GM23248 (cell line): Measurements from ENCODE around the gene JMJD4. TPM values are rescaled to one million over a fixed set of nuclear protein-coding genes. Genes with fewer than 3 reads are reported as not detected.

Experiments
- DNase-seq: peaks from one replicate; pipeline ENCODE4 v3.0.0-alpha.2; 2015
- H2AFZ ChIP-seq: fragments of 200-600 bp; sonication (generic); 2 replicates; pipeline ENCODE4 v1.6.1; 2016; ENCODE audit warnings: antibody characterized with exemption
- H3F3A ChIP-seq: fragments of 200-600 bp; sonication (generic); 2 replicates; pipeline ENCODE4 v1.6.1; 2016; ENCODE audit warnings: mild to moderate bottlenecking, antibody characterized with exemption, mixed run types; ENCODE audit not compliant: insufficient read depth
- H3K27ac ChIP-seq: fragments of 200-600 bp; sonication (generic); 2 replicates; pipeline ENCODE4 v1.5.1; 2016; ENCODE audit warnings: mild to moderate bottlenecking
- H3K27me3 ChIP-seq: fragments of 200-600 bp; sonication (generic); replicated peaks from 2 replicates; pipeline ENCODE4 v1.6.1; 2016; ENCODE audit warnings: mild to moderate bottlenecking; ENCODE audit not compliant: insufficient read depth
- H3K36me3 ChIP-seq: fragments of 200-600 bp; sonication (generic); 2 replicates; pipeline ENCODE4 v1.6.1; 2016; ENCODE audit warnings: low read depth, mild to moderate bottlenecking
- H3K4me1 ChIP-seq: fragments of 200-600 bp; sonication (generic); 2 replicates; pipeline ENCODE4 v1.6.1; 2016; ENCODE audit warnings: mild to moderate bottlenecking; ENCODE audit not compliant: insufficient read depth
- H3K4me2 ChIP-seq: fragments of 200-600 bp; sonication (generic); one replicate; pipeline ENCODE4 v1.6.1; 2016; ENCODE audit warnings: mild to moderate bottlenecking; ENCODE audit not compliant: unreplicated experiment
- H3K4me3 ChIP-seq: fragments of 200-600 bp; sonication (generic); 2 replicates; pipeline ENCODE4 v1.5.1; 2016; ENCODE audit warnings: mild to moderate bottlenecking
- H3K79me2 ChIP-seq: fragments of 200-600 bp; sonication (generic); 2 replicates; pipeline ENCODE4 v1.6.1; 2016; ENCODE audit warnings: mild to moderate bottlenecking; ENCODE audit not compliant: insufficient read depth
- H3K9ac ChIP-seq: fragments of 200-600 bp; sonication (generic); 2 replicates; pipeline ENCODE4 v1.6.1; 2016; ENCODE audit warnings: mild to moderate bottlenecking
- H3K9me2 ChIP-seq: fragments of 200-600 bp; sonication (generic); 2 replicates; pipeline ENCODE4 v1.6.1; 2016; ENCODE audit warnings: mixed run types, mild to moderate bottlenecking, moderate library complexity; ENCODE audit not compliant: insufficient read depth
- H3K9me3 ChIP-seq: fragments of 200-600 bp; sonication (generic); one replicate; pipeline ENCODE4 v1.6.1; 2017; ENCODE audit warnings: low read depth
- H4K20me1 ChIP-seq: fragments of 200-600 bp; sonication (generic); 2 replicates; pipeline ENCODE4 v1.6.0; 2016; ENCODE audit not compliant: insufficient read depth
- EZH2 ChIP-seq: fragments of 200-600 bp; sonication (generic); IDR thresholded peaks from 2 replicates; pipeline ENCODE4 v1.6.1; 2018; ENCODE audit warnings: antibody characterized with exemption, mild to moderate bottlenecking; ENCODE audit not compliant: insufficient read depth, poor library complexity, severe bottlenecking
- EZH2phosphoT487 ChIP-seq: fragments of 200-600 bp; sonication (generic); IDR thresholded peaks from 2 replicates; pipeline ENCODE4 v1.6.1; 2018; ENCODE audit warnings: antibody characterized with exemption, moderate library complexity, mild to moderate bottlenecking, low read depth; ENCODE audit not compliant: insufficient read depth
- WGBS, 2 experiments: methylation state at CpG; one replicate each; pipeline ENCODE4 v1.1.6; 2015 to 2017; ENCODE audit warnings: low lambda C conversion rate in 2 of 2, low coverage in 1 of 2; ENCODE audit errors: missing lambda C conversion rate in 2 of 2; 5-methylcytosine and 5-hydroxymethylcytosine counted together
- in situ Hi-C: fragments of 300-500 bp; cut with MboI; formaldehyde crosslinking; loops from 2 replicates; pipeline ENCODE4 v1.15.0; 2020
- polyA plus RNA-seq: library from polyadenylated mRNA; unstranded; fragments of >200 nt; fragmentation: Nextera tagmentation; extraction: Ambion mirVana; gene quantifications from 2 replicates; pipeline ENCODE4 v1.2.1, GENCODE V29; 2016
- total RNA-seq: library from RNA; depleted of rRNA; stranded (reverse); fragments of >200 nt; shearing (Covaris generic); gene quantifications from 2 replicates; pipeline ENCODE4 v1.2.3, GENCODE V29; 2014

Gene JMJD4
- total and polyA plus RNA-seq, 2 experiments from 2014 or later = 16.1 to 26.9 TPM

- in situ Hi-C loops = no loop called here
- Histone ChIP-seq H3K4me2 (no peak overlapping the region), H3K9me3 (no peaks in the 10 kb centered on the region), H3K79me2 (no peaks in the 10 kb centered on the region), H3K4me3 (no peak overlapping the region), H4K20me1 (no peaks in the 10 kb centered on the region), H3K9me2 (no peaks in the 10 kb centered on the region), H3K4me1 (peaks cover 17% of the 10 kb centered on the region), H3F3A (peaks cover 19% of the 10 kb centered on the region), H3K27ac (no peak overlapping the region), H2AFZ (no peak overlapping the region), H3K27me3 (no peaks in the 10 kb centered on the region), H3K36me3 (no peaks in the 10 kb centered on the region), H3K9ac (no peak overlapping the region)
- TF ChIP-seq EZH2 (no peak), EZH2phosphoT487 (no peak)
- no peak for DNase-seq
- WGBS, 2 experiments = 97 to 100% methylated on average over 4 to 8 of the region's 8 CpGs
Observed at GRCh38 chr1:227771326-227771725, 36.2 kb upstream of the JMJD4 start.

GRCh38 chr1:227770812-227771211 lies 35.7 kb upstream of the JMJD4 start:
- no peak overlapping the region for H3K27ac ChIP-seq
- WGBS, 2 experiments = 98% methylated on average over 13 of the region's 13 CpGs
- no peaks in the 10 kb centered on the region for H3K27me3 ChIP-seq
- H3K4me1 ChIP-seq = peaks cover 12% of the 10 kb centered on the region
- no peaks in the 10 kb centered on the region for H3K36me3 ChIP-seq
- no peaks in the 10 kb centered on the region for H3K79me2 ChIP-seq
- H2AFZ ChIP-seq = no peak overlapping the region
- H3K9me3 ChIP-seq = no peaks in the 10 kb centered on the region
- no peak overlapping the region for H3K9ac ChIP-seq
- no peak overlapping the region for H3K4me2 ChIP-seq
- peaks cover 14% of the 10 kb centered on the region for H3F3A ChIP-seq
- H4K20me1 ChIP-seq = no peaks in the 10 kb centered on the region
- in situ Hi-C loops = no loop called here
- no peak overlapping the region for H3K4me3 ChIP-seq
- TF ChIP-seq EZH2 (no peak), EZH2phosphoT487 (no peak)
- no peaks in the 10 kb centered on the region for H3K9me2 ChIP-seq
- DNase-seq = no peak

GRCh38 chr1:227769936-227770494 lies 34.9 kb upstream of the JMJD4 start:
- Histone ChIP-seq H3K9me2 (no peaks in the 10 kb centered on the region), H3F3A (0 out of 2 replicates have a peak, but pooled peaks cover 6% of the 10 kb centered on the region), H3K4me1 (peaks cover 4% of the 10 kb centered on the region), H3K9ac (no peak overlapping the region), H3K4me2 (no peak overlapping the region), H3K79me2 (peaks cover 3% of the 10 kb centered on the region; the same call in 1 of the 2 replicates), H4K20me1 (no peaks in the 10 kb centered on the region), H2AFZ (no peak overlapping the region), H3K4me3 (no peak overlapping the region), H3K27me3 (no peaks in the 10 kb centered on the region), H3K27ac (no peak overlapping the region), H3K9me3 (no peaks in the 10 kb centered on the region), H3K36me3 (no peaks in the 10 kb centered on the region)
- WGBS, 2 experiments = 90 to 92% methylated on average over 15 of the region's 15 CpGs
- TF ChIP-seq EZH2phosphoT487 = no peak
- TF ChIP-seq EZH2 = no peak
- DNase-seq = no peak
- in situ Hi-C loops = loop anchor here (10.0 kb wide), 1 partner anchor 185 kb away; no protein-coding TSS in a partner anchor

- no peak for TF ChIP-seq EZH2phosphoT487
- TF ChIP-seq EZH2 = no peak
- Histone ChIP-seq H3K79me2 (peaks cover 3% of the 10 kb centered on the region; the same call in 1 of the 2 replicates), H3K36me3 (no peaks in the 10 kb centered on the region), H3K4me3 (no peak overlapping the region), H2AFZ (no peak overlapping the region), H3K9ac (no peak overlapping the region), H3K4me2 (no peak overlapping the region), H3K27ac (no peak overlapping the region), H3F3A (no peaks in the 10 kb centered on the region), H3K4me1 (0 out of 2 replicates have a peak, but pooled peaks cover under 1% of the 10 kb centered on the region), H3K9me2 (no peaks in the 10 kb centered on the region), H4K20me1 (no peaks in the 10 kb centered on the region), H3K27me3 (no peaks in the 10 kb centered on the region), H3K9me3 (no peaks in the 10 kb centered on the region)
- 85 to 92% methylated on average over 18 to 20 of the region's 20 CpGs for WGBS, 2 experiments
- no peak for DNase-seq
- in situ Hi-C loops = loop anchor here (10.0 kb wide), 1 partner anchor 186 kb away; no protein-coding TSS in a partner anchor
Observed at GRCh38 chr1:227769047-227769935, 34.2 kb upstream of the JMJD4 start.
